GM23338 (cell line): Measurements from ENCODE around the gene BTBD1.

Source experiments
- CREB1 ChIP-seq: fragments of 250-450 bp; sonication (Bioruptor Pico); IDR thresholded peaks from 2 replicates; pipeline ENCODE4 v1.5.0; 2020; ENCODE audit warnings: low read depth, mild to moderate bottlenecking, moderate library complexity
- CTCF ChIP-seq, 2 experiments: fragments of 200-600 bp in 1 of 2; sonication (generic) in 1 of 2; conservative IDR thresholded peaks; 2 replicates each; pipeline versions ENCODE4 v1.5.1 to v1.6.1; 2016 to 2017; ENCODE audit warnings: antibody characterized with exemption in 2 of 2, low read depth in 2 of 2, mild to moderate bottlenecking in 2 of 2, moderate library complexity in 1 of 2
- EZH2 ChIP-seq: fragments of 200-600 bp; sonication (generic); IDR thresholded peaks from one replicate; pipeline ENCODE4 v1.8.0; 2017; ENCODE audit warnings: antibody characterized with exemption, mild to moderate bottlenecking, low read depth; ENCODE audit not compliant: unreplicated experiment
- ZNF331 ChIP-seq: fragments of 250-450 bp; sonication (Bioruptor Pico); IDR thresholded peaks from 2 replicates; pipeline ENCODE4 v1.5.0; 2020; ENCODE audit warnings: low read depth, mild to moderate bottlenecking, moderate library complexity

GRCh38 chr15:83108266-83109219 lies 41.5 kb upstream of the BTBD1 start:
- no peak for TF ChIP-seq CTCF (conservative IDR thresholded peaks at IDR 0.05; ENCODE audit: low read depth in 2 of 2)
- no peak for TF ChIP-seq EZH2
- no peak for TF ChIP-seq CREB1 (CRISPR knock-in tag)
- no peak for TF ChIP-seq ZNF331 (CRISPR knock-in tag)
